HG03159 (cell line): Measurements from ENCODE around the gene LRP1B.

Experiments used
- ATAC-seq: cut with Tn5 transposase; IDR thresholded peaks from one replicate; pipeline ENCODE4 v1.9.1; 2021; ENCODE audit warnings: mild to moderate bottlenecking, moderate library complexity; ENCODE audit not compliant: unreplicated experiment

The LRP1B gene

GRCh38 chr2:141068053-141068682 lies 1062.6 kb downstream of the LRP1B start:
- no peak for ATAC-seq

- no peak for ATAC-seq
Measured at GRCh38 chr2:141065042-141065441, 1065.8 kb downstream of the LRP1B start.

GRCh38 chr2:141063406-141063805 lies 1067.4 kb downstream of the LRP1B start:
- no peak for ATAC-seq

GRCh38 chr2:141062443-141062842 lies 1068.4 kb downstream of the LRP1B start:
- no peak for ATAC-seq

- no peak for ATAC-seq
Measured at GRCh38 chr2:141062031-141062430, 1068.8 kb downstream of the LRP1B start.

GRCh38 chr2:141058556-141058955 lies 1072.3 kb downstream of the LRP1B start:
- ATAC-seq, result no peak

- no peak for ATAC-seq
Measured at GRCh38 chr2:141055531-141055930, 1075.3 kb downstream of the LRP1B start.

GRCh38 chr2:141048951-141049350 lies 1081.9 kb downstream of the LRP1B start:
- ATAC-seq, result no peak

- ATAC-seq, result no peak
Measured at GRCh38 chr2:141041281-141041680, 1089.5 kb downstream of the LRP1B start.

- ATAC-seq, result no peak
Measured at GRCh38 chr2:141038341-141038740, 1092.5 kb downstream of the LRP1B start.

GRCh38 chr2:141037361-141037760 lies 1093.5 kb downstream of the LRP1B start:
- no peak for ATAC-seq

GRCh38 chr2:141035846-141036420 lies 1094.9 kb downstream of the LRP1B start:
- ATAC-seq, result no peak

GRCh38 chr2:141029428-141030078 lies 1101.3 kb downstream of the LRP1B start:
- no peak for ATAC-seq

GRCh38 chr2:141027221-141027620 lies 1103.6 kb downstream of the LRP1B start:
- ATAC-seq, result no peak

- no peak for ATAC-seq
Measured at GRCh38 chr2:141021611-141022010, 1109.2 kb downstream of the LRP1B start.

- no peak for ATAC-seq
Measured at GRCh38 chr2:141021109-141021508, 1109.7 kb downstream of the LRP1B start.

- no peak for ATAC-seq
Measured at GRCh38 chr2:141020346-141020745, 1110.5 kb downstream of the LRP1B start.

GRCh38 chr2:141015341-141016047 lies 1115.3 kb downstream of the LRP1B start:
- no peak for ATAC-seq

- ATAC-seq, result no peak
Measured at GRCh38 chr2:141003967-141004657, 1126.7 kb downstream of the LRP1B start.

- no peak for ATAC-seq
Measured at GRCh38 chr2:141001750-141002149, 1129.1 kb downstream of the LRP1B start.

- ATAC-seq, result no peak
Measured at GRCh38 chr2:140998577-140998976, 1132.2 kb downstream of the LRP1B start.
